Endometrial microvascular endothelial cells (primary cell): ENCODE measurements around the gene VIT. TPM values are rescaled to one million over a fixed set of nuclear protein-coding genes. Genes with fewer than 3 reads are reported as not detected.
"Not testable (repeated sequence)": the region's sequence is repeated elsewhere in the genome, so short reads cannot be mapped to it uniquely, and the experiment has no call there.

Experiments used
- in situ Hi-C: cut with HindIII; loops from 2 replicates; pipeline ENCODE4 v1.10.0; 2017; ENCODE audit warnings: low sequenced_read_pairs, low pct_unique_long_range_greater_than_20kb; ENCODE audit errors: inconsistent ontology term
- total RNA-seq: library from RNA; depleted of rRNA; stranded (reverse); fragments of >200 nt; gene quantifications from one replicate; pipeline ENCODE4 v1.2.3, GENCODE V29; 2015; ENCODE audit errors: inconsistent ontology term

VIT gene
- total RNA-seq, 1 donor from 2014 or later: 0.19 TPM

DNA sequence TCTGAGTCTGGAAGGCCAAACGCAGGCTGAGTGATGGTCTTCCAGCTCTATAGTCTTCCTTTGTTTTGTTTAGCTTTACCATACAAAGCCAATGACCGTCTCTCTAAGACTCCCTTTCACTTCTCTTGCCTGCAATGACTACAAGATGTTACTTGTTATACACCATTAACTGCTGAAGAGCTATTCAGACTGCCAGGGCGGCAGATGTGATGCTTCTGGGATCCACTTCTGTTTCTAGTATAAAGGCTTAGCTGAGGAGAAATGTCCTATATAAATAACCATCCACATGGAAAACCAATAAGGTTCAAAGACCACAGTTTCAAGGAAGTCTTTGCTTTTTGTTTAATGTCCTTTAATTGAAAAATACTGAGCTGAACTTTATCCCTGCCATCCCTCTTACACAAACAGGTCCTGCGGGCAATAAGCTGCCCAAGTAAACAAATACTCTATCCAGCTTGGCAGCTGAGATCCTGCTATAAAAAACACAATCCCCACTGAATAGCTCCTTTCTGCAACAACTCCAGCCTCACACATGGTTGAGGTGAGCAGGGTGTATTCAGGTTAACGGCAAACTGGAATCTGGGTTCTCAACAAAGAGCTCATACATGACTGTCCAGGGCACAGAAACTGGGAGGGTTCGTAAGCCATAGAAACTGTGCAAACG is 124.6 kb downstream of the VIT start:
- in situ Hi-C loops: no loop called here

DNA sequence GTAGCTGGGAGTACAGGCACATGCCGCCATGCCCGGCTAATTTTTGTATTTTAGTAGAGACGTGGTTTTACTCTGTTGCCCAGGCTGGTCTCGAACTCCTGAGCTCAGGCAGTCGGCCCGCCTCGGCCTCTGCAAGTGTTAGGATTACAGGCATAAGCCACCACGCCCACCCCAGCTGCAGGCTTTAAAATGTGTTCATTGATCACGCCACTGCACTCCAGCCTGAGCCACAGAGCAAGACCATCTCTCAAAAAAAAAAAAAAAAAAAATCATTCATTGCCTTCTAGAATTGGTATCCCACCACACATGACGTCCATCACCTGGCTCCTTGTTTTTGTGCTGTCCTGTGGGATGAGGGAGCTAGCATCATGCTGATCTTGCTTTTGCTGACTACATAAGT is 127.4 kb downstream of the VIT start:
- in situ Hi-C loops: no loop called here

DNA sequence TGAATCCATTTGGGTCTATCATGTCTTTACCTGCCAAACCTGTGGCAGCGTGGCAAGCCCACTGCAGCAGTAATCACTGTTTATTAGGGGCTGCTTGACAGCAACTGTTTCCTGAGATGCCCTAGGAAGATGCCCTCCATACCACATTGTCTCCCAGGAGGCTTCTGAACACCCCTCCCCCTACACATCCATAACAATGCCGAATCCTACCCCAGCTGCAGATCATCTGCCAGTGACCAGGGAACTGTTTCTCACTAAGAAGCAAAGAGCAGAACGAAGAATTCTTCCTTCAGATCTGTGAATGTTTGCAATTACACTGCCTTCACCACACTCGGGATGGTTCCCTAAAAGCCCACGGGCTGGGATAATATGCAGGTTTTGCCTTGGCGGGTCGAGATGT is 127.8 kb downstream of the VIT start:
- in situ Hi-C loops: no loop called here

DNA sequence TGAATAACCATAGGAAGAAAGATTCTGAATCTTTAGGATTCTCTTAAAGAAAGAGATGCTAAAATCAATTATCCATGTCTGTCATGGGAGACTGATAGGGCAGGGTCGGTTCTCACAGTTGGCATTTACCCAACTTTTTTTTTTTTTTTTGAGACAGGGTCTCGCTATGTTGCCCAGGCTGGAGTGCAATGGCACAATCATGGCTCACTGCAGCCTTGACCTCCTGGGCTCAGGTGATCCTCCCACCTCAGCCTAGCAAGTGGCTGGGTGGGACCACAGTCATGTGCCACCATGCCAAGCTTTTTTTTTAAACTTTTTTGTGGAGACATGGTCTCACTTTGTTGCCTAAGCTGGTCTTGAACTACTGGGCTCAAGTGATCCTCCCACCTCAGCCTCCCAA is 128.2 kb downstream of the VIT start:
- in situ Hi-C loops: not testable (repeated sequence)

DNA sequence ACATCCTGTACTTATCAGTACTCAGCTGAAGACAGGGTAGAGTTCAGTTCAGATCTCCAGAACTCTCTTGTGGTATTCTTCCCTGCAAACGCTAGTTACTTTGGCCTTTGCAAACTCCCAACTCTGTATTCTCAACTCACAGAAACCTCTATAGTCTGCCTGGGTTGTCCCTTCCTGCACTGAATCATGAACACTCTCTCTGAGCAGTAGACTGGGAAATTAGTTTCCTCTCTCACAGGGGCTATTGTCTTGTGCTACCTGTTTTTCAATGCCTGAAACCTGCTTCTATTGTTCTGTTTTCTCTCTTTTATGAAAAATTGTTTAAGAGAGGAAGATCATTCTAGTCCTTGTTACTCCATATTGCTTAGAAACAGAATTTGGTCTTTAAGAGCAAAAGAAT is 134.7 kb downstream of the VIT start:
- in situ Hi-C loops: no loop called here

DNA sequence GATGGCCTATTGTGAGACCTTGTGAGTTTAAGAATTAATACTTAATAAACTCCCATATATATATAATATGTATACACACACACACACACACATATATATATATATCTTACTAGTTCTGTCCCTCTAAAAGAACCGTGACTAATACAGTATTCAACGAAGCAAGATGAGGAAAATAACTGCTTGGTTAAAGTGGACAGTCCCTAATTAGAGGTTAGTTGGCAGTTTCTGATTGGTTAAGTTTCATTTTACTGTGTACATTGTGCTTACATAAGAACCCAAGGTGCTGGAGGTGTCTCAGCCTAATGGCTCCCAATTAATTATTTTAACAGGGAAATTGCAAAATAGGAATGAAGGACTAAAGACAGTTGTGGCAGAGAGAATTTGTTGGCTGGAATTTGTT is 137.7 kb downstream of the VIT start:
- in situ Hi-C loops: no loop called here

DNA sequence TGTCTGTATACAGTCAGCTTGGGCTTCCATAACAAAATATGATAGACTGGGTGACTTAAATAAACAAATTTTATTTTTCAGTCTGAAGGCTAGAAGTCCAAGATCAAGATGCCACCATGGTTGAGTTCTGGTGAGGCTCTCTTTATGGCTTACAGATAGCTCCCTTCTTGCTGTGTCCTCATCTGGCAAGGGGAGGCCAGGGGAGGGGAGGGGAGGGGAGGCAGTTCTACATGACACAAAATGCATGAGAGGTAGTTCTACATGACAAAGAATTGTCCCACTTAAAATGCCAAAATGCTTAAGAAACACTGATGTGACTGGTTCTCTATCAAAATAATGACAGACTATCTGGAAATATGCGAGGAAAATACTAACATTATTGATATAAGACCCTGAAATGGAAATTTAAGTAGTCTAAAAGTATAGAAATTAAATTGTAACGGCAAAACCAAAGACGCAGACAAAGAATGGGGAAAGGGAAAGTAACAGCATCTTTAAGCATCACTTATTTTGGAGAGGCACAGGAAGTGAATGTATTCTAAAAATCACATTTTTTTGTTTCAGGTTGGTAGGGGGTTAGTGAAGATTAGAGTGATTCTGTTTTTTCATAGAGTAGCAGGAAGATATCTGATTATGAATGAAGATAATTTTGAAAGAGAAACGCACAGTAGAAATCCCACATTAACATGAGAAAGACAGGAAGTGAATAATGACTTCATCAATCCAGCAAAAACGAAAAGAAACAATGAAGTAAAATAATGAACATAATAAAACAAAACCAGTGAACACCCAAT is 138.4 kb downstream of the VIT start:
- in situ Hi-C loops: no loop called here

DNA sequence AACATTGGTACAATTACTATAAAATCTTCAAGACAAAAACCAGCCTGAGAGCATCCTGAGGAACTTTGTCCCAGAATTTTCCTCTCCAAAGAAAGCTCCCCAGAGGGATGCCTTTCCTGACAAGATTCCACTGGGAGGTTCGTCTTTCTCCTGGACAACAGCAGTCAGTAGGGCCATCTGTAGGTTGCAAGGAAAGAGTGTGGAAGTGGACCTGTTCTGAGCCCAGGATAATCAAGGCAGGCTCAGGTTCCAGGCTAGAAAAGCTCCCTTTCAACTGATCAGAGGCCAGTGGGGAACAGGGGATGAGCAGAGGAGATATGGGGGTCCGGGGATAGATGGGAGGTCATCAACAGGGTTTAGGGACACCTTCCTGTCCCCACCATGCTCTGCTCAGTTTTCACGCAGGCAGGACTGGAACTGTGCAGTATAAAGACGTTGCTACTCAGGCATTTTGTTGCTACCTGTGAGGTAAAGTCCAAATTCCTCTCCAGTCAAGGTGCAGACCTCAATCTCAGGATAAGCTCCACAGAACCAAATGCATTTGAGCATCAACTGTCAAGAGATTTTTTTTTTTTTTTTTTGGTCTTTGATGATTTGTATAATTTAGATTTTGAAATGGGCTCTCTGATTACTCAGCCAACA is 143.6 kb downstream of the VIT start:
- in situ Hi-C loops: no loop called here

DNA sequence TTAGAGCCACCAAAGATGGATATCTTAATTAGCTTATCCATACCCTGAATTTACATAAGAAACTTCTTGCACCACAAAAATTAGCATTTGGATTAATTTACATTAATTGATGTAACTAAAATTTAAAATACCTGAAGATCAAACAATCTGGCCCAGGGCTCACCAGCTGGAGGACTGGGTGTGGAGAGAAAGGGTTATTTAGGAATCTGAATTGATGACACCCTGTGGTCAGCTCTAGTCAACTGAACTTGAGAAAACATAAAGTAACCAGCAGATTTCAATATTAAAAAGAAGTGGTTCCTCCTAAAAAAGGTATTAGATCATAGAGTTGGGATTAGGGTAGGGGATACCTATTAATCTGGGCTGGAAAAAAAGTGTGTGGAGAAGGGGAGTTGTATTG is 147.3 kb downstream of the VIT start:
- in situ Hi-C loops: no loop called here

DNA sequence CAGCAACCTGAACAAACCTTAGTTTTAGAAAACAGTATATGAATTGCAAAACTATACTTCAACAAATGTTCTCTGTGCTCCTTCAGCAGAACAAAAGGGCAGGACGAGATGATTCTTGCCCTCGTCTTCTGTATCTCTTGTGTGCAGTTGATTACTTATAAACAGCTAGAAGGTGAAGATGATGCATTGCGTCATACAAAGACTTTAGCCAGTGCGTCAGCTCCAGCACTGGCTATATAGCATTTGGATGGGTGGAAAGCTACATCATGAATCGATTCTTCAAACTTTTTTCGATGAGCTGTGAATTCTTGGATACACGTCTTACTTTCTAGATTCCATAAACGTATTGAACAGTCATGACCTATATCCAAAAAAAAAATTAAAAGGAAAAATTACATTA is 152.8 kb downstream of the VIT start:
- in situ Hi-C loops: no loop called here

DNA sequence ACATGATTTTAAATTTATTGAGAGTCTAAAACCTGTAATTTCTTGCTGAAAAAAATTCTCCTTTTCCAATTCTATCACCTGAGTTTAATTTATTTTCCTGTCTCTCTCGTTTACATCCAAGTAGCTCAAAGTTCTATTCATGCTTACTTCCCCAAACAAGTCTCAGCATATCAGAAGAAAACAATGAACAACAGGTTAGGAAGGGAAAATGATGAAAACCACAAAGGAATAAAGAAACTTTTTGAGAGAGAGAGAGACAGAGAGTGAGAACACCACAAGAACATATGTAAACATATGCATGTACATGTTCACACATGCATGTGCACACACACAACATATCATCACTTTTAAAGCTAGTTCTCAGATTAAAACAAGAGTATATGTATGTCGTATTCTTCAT is 157.7 kb downstream of the VIT start:
- in situ Hi-C loops: no loop called here

DNA sequence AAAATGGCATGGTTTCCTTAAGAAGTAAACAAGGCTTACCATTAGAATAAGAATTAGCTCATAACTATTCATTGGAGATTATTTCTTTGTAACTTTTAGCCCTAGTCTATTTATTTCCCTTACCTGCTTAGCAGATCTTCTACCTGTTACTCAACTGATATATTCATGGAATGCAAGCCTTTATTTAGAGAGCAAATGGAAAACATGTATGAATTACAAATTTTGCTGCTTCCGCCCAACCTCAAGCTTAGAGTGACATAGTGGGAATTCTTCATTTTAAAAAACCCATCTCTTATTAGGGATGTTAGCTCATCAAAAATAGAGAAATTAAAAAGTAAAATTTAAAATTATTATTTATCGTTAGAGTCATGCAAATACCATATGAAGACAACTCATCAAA is 158.9 kb downstream of the VIT start:
- in situ Hi-C loops: no loop called here

DNA sequence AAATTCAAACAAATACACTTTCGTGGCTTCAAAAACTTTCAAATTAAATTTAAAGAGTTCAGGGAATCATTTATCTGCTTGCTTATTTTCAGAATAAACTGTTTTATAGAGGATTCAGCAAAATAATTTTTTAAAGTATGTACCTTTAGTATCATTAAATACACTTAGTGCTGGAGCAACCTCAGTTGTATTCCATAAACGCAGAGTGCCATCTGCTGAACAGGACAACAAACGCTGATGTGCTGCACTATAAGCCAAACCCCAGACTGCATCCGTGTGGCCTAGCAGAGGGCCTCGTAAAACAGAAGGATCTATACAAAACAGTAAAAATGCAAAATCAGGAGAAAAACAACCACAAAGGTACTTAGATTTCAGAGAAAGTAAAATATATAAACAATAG is 161.2 kb downstream of the VIT start:
- in situ Hi-C loops: no loop called here

DNA sequence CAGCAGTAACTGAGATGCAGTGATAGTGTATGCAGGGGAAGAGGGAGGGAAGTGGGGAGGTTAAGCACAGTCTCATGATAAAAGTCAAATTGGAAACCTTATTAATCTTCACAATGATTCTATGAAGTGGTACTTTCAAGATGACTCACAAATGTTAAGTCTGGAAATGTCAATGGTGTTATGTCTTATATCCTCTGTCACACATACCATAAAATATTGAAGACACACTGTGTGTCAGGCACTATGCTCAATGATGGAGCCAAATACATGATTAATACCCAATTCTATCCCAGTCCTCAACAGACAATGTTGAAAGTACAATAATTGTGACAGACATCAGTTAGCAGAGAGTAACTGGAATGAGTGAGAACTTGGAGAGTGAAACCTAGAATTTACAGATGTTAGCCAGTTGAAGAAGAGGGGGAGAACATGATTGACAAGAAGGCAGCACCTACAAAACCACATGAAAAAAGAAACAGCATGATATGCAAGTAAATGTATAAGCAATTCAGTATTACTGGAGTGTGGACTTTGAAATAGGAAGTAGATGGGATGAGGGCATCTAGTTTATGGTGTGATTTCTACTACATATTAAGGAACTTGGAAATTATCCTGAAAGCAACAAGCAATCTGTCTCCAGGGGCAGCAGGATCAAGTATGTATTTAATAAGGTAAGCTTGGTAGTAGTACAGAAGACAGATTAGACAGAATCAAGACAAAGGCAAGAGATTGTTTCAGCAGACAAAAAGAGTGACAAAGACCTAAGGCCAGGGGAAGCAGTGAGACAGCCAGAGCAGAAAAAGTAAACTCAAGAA is 162.3 kb downstream of the VIT start:
- in situ Hi-C loops: no loop called here

DNA sequence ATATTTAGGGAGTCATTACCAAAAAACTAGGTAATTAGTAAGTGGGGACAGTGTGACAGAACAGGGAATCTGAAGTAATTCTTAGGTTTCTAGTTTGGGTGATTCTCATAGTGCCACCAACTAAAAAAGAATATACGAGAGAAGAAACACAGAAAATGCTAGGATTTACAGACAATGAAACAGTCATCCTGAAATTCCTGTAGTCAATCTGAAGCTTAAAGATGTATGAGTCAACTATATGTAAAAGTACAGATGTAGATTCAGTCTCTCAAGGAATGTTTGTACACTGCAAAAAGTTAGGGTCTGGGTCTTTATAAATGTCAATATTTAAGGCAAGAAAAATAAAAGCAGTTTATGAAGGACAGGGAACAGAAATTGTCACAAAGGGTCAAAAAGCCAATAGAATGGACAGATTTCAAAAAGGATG is 162.9 kb downstream of the VIT start:
- in situ Hi-C loops: no loop called here

DNA sequence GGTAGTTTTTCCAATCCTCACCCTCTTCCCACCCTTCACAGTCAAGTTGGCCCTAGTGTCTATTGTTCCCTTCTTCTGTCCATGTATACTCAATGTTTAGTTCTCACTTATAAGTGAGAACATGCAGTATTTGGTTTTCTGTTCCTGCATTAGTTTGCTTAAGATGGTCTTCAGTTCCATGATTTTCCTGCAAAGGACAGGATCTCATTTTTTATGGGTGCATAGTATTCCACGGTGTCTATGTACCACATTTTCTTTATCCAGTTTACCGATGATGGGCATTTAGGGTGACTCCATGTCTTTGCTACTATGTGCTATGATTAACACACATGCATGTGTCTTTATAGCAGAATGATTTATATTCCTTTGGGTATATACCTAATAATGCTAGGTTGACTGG is 165.4 kb downstream of the VIT start:
- in situ Hi-C loops: no loop called here
